GM12872 (cell line): ENCODE measurements around the gene NUDT14.

Experiments used
- TF ChIP-seq, protein P1 (sequence below): IDR thresholded peaks from 3 replicates; pipeline ENCODE4 v1.5.1; 2011; ENCODE audit warnings: low read depth, mild to moderate bottlenecking, low read length, moderate library complexity; ENCODE audit not compliant: insufficient read depth

Gene NUDT14

DNA sequence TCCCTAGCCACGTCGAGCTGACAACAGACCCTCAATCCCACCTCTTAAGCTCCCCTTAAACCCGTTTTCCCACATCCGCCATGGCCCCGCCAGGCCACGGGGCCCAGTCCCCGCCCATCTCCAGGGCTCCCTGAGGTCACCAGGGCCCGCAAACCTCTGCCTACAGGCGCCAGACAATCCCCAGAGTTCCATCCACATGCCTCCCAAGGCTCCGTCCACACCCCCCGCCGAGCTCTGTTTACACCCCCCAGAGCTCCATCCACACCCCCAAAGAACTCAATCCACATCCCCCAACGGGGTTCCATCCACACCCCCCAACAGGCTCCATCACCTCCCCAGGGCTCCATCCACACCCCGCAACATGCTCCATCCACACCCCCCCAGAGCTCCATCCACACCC is 21.8 kb downstream of the NUDT14 start:
- TF ChIP-seq, protein P1, sequence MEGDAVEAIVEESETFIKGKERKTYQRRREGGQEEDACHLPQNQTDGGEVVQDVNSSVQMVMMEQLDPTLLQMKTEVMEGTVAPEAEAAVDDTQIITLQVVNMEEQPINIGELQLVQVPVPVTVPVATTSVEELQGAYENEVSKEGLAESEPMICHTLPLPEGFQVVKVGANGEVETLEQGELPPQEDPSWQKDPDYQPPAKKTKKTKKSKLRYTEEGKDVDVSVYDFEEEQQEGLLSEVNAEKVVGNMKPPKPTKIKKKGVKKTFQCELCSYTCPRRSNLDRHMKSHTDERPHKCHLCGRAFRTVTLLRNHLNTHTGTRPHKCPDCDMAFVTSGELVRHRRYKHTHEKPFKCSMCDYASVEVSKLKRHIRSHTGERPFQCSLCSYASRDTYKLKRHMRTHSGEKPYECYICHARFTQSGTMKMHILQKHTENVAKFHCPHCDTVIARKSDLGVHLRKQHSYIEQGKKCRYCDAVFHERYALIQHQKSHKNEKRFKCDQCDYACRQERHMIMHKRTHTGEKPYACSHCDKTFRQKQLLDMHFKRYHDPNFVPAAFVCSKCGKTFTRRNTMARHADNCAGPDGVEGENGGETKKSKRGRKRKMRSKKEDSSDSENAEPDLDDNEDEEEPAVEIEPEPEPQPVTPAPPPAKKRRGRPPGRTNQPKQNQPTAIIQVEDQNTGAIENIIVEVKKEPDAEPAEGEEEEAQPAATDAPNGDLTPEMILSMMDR, result no peak

DNA sequence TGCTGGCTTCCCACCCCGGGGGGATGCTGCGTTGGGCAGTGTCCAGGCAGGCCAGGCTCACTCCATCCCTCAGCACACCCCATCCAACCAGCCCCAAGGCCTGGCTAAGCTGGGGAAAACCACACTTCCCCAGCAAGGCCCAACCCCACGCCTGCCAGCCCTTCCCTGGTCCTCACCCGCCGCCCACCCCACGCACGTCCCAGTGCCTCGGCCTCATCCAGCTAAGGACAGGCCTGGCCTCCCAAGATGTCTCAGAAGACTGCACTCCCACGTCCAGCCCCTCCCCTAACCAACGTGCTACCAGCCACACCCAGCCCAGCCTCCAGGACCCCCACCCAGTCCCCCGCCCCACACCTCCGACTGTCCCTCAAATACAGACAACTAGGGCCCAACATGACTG is 22.3 kb downstream of the NUDT14 start:
- TF ChIP-seq, protein P1, result no peak

- TF ChIP-seq, protein P1, result no peak
Observed at GRCh38 chr14:105157872-105158271, 23.2 kb downstream of the NUDT14 start.

DNA sequence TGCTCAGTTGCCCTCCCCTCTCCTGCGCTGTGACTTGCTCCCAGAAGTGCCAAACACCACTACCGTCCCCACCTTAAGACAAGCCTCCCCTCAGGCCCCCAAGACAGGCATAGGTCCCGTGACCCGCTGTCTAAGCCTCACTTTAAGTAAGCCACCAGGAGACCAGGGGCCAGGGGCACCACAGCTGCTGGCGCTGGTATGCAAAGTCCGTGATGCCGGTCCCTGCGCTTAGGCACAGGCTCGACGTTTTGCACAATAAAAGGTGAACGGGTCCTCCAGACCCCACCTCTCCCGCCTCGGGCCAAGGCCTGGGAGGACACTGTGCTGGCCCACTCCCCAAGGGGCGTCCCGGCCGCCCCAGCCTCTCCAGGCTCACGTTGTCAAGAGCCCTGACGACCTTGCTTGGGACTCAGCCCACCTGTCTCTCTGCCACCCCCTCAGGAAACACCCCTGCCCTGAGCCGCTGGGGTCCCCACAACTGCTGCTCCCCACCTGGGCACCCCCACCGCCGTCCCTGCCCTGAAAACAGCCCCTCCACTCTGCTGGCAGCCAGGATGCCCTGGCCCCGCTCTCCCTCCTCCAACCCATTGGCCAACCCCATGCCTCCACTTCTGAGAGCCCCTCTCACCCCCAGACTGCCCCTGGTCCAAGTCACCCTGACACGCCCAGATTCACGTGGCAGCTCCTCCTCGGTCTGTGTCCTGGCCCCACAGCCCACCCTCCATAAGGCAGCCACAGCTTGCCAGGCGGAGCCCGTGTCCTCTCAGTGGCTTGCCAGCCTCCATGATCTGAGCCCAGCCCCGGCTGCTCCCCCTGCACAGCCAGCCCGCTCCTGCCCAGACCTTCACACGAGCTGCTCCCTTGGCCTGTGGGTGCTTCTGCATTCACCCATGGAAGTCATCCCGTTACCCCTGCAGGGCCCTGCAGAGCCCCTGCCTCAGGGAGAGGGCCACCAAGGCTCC is 24.4 kb downstream of the NUDT14 start:
- TF ChIP-seq, protein P1, result no peak

DNA sequence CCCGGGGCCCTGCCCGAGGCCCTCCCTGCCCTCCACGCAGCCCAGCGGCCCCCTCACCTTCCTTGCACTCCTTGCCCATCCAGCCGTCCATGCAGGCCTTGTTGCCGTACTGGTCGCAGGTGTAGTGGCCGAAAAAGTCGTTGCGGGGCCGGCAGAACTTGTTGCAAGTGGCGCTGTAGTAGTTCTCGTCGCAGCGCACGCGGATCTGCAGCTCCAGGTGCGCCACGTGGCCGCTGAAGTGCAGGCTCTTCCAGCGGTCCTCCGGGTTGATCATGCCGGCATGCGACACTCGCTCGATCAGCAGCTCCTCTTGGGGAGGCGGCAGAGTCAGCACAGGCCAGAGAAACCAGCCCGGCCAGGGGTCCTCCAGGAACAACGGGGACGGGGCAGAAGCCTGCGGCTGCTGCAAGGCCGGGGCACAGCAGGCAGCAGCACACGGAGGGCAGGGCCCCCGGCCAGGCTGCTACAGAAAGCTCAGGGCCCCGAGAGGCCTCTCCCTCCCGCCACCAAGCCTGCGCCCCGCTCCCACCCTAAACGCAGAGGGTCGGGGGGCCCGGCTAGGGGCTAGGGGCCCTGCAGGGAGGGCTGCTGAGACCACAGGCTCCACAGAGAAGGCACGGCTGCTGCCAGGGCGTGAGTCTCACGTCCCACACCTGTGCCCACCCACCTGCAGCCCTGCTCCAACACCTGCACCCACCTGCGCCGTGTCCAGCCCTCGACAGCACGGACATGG is 25.3 kb downstream of the NUDT14 start:
- TF ChIP-seq, protein P1, result no peak

DNA sequence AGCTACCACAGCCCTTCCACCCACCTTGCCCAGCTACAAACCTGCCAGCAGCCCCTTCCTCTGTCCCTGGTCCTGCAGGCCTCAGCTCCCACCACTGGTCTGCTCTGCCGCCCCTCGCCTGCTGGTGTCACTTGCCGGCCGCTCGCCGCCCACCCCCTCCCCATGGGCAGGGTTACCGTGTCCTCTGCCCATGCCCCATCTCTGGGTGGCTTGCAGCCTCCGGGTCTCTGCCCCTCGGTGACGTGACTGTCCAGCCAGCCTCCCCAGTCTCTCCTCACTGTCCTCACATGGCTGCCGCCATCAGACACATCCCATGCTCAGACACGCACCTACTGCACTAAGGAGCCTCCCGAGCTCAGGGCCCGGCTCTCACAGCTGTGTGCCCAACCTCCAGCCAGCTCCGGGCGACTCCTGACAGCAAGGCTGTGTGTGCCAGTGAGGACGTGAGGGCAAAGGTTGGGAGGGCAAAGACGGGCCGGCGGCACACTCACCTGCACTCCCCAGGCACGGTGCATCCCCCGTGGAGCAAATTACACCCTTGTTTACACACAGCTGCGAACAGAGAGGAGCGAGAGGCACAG is 26.0 kb downstream of the NUDT14 start:
- TF ChIP-seq, protein P1, result no peak

GRCh38 chr14:105154476-105154871 is 26.6 kb downstream of the NUDT14 start:
- TF ChIP-seq, protein P1, result no peak
